ENCODE data around the gene FAHD1. TPM values are rescaled to one million over a fixed set of nuclear protein-coding genes. Genes with fewer than 3 reads are reported as not detected.
A peak's percentile ranks its signal among the peaks of the same experiment; 100 is the strongest.

The FAHD1 gene
- polyA plus RNA-seq, 1 donor from 2014 or later = 73.5 TPM

DNA sequence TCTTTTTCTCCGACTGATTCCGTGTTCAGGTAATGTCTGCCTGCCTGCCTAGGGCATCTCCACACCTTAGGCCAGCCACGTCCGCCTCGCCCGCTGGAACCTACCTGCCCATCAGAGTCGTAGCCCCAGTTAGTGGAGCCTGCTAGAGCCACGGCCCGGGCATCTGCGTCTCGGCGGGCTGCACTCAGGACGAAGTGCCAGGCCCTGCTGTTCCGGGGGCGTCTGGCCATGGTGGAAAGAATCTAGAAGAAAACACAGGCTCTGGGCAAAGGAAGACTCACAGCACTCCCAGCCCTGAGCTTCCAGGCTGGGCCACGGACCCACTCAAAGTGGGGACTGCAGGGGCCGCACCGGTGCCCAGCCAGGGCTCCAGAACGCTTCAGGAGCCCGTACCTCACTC lies 45.8 kb upstream of the FAHD1 start:
- H3K9me3 ChIP-seq (ENCODE audit: low read length) = no peaks in the 10 kb centered on the region
- no peaks in the 10 kb centered on the region for H3K9me2 ChIP-seq (ENCODE audit: insufficient read depth, low read length)
- peaks cover 28% of the 10 kb centered on the region for H4K20me1 ChIP-seq (ENCODE audit: insufficient read depth)
- no peak overlapping the region for H2AFZ ChIP-seq (ENCODE audit: low read depth, low read length)
- TF ChIP-seq EZH2 (IDR thresholded peaks at IDR 0.05; ENCODE audit: borderline replicate concordance, insufficient read depth, low read length, poor library complexity, severe bottlenecking) = no peak
- no peak for TF ChIP-seq MXI1 (conservative IDR thresholded peaks at IDR 0.05; ENCODE audit: poor library complexity, severe bottlenecking)
- TF ChIP-seq TAF1 (IDR thresholded peaks at IDR 0.05; ENCODE audit: low read depth) = no peak
- TF ChIP-seq RAD21 (conservative IDR thresholded peaks at IDR 0.05) = no peak
- TF ChIP-seq SMC3 (conservative IDR thresholded peaks at IDR 0.05; ENCODE audit: poor library complexity) = no peak
- TF ChIP-seq EP300 (conservative IDR thresholded peaks at IDR 0.05; ENCODE audit: poor library complexity, severe bottlenecking) = no peak
- no peak for TF ChIP-seq POLR2AphosphoS5 (IDR thresholded peaks at IDR 0.05)
- TF ChIP-seq REST (IDR thresholded peaks at IDR 0.05; ENCODE audit: borderline replicate concordance) = no peak
- TF ChIP-seq, protein P1, sequence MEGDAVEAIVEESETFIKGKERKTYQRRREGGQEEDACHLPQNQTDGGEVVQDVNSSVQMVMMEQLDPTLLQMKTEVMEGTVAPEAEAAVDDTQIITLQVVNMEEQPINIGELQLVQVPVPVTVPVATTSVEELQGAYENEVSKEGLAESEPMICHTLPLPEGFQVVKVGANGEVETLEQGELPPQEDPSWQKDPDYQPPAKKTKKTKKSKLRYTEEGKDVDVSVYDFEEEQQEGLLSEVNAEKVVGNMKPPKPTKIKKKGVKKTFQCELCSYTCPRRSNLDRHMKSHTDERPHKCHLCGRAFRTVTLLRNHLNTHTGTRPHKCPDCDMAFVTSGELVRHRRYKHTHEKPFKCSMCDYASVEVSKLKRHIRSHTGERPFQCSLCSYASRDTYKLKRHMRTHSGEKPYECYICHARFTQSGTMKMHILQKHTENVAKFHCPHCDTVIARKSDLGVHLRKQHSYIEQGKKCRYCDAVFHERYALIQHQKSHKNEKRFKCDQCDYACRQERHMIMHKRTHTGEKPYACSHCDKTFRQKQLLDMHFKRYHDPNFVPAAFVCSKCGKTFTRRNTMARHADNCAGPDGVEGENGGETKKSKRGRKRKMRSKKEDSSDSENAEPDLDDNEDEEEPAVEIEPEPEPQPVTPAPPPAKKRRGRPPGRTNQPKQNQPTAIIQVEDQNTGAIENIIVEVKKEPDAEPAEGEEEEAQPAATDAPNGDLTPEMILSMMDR (IDR thresholded peaks at IDR 0.05; ENCODE audit: poor library complexity, severe bottlenecking) = no peak
- no peaks in the 10 kb centered on the region for H3F3A ChIP-seq (ENCODE audit: insufficient read depth, low read length, poor library complexity, severe bottlenecking)
- H3K79me2 ChIP-seq (replicated peaks; ENCODE audit: insufficient read depth, low read length) = peaks cover 34% of the 10 kb centered on the region
- H3K9ac ChIP-seq (ENCODE audit: low read length) = peak overlapping the region; percentile 82
- H3K27me3 ChIP-seq (ENCODE audit: insufficient read depth, low read depth, low read length) = no peaks in the 10 kb centered on the region
- H3K4me3 ChIP-seq (ENCODE audit: low read length) = peak overlapping the region; percentile 95
- peak overlapping the region; percentile 63 for H3K27ac ChIP-seq (ENCODE audit: low read length)
- no peaks in the 10 kb centered on the region for H3K36me3 ChIP-seq (ENCODE audit: insufficient read depth, low read length)
- peak overlapping the region; percentile 88 for H3K4me2 ChIP-seq (ENCODE audit: low read length)

- peak overlapping the region; percentile 82 for H3K9ac ChIP-seq (ENCODE audit: low read length)
- peaks cover 34% of the 10 kb centered on the region for H3K79me2 ChIP-seq (replicated peaks; ENCODE audit: insufficient read depth, low read length)
- H2AFZ ChIP-seq (ENCODE audit: low read depth, low read length) = no peak overlapping the region
- H3K4me3 ChIP-seq (ENCODE audit: low read length) = peak overlapping the region; percentile 95
- H3K9me2 ChIP-seq (ENCODE audit: insufficient read depth, low read length) = no peaks in the 10 kb centered on the region
- no peaks in the 10 kb centered on the region for H3F3A ChIP-seq (ENCODE audit: insufficient read depth, low read length, poor library complexity, severe bottlenecking)
- TF ChIP-seq, protein P1 (IDR thresholded peaks at IDR 0.05; ENCODE audit: poor library complexity, severe bottlenecking) = no peak
- TF ChIP-seq EZH2 (IDR thresholded peaks at IDR 0.05; ENCODE audit: borderline replicate concordance, insufficient read depth, low read length, poor library complexity, severe bottlenecking) = no peak
- TF ChIP-seq REST (IDR thresholded peaks at IDR 0.05; ENCODE audit: borderline replicate concordance) = peak; percentile 1
- peak; percentile 10 for TF ChIP-seq RAD21 (conservative IDR thresholded peaks at IDR 0.05)
- no peak for TF ChIP-seq EP300 (conservative IDR thresholded peaks at IDR 0.05; ENCODE audit: poor library complexity, severe bottlenecking)
- TF ChIP-seq TAF1 (IDR thresholded peaks at IDR 0.05; ENCODE audit: low read depth) = no peak
- no peak for TF ChIP-seq POLR2AphosphoS5 (IDR thresholded peaks at IDR 0.05)
- TF ChIP-seq MXI1 (conservative IDR thresholded peaks at IDR 0.05; ENCODE audit: poor library complexity, severe bottlenecking) = peak; percentile 56
- TF ChIP-seq SMC3 (conservative IDR thresholded peaks at IDR 0.05; ENCODE audit: poor library complexity) = no peak
- peaks cover 28% of the 10 kb centered on the region for H4K20me1 ChIP-seq (ENCODE audit: insufficient read depth)
- no peaks in the 10 kb centered on the region for H3K9me3 ChIP-seq (ENCODE audit: low read length)
- H3K4me2 ChIP-seq (ENCODE audit: low read length) = peak overlapping the region; percentile 88
- H3K36me3 ChIP-seq (ENCODE audit: insufficient read depth, low read length) = no peaks in the 10 kb centered on the region
- H3K27ac ChIP-seq (ENCODE audit: low read length) = peak overlapping the region; percentile 63
- no peaks in the 10 kb centered on the region for H3K27me3 ChIP-seq (ENCODE audit: insufficient read depth, low read depth, low read length)
Measured at GRCh38 chr16:1781758-1782407, 45.1 kb upstream of the FAHD1 start.

Data from neural cell (in vitro differentiated cells).